Lower leg skin (tissue), 4 donors: ENCODE data around the gene PFDN6. TPM values are rescaled to one million over a fixed set of nuclear protein-coding genes. Genes with fewer than 3 reads are reported as not detected.
A peak's percentile ranks its signal among the peaks of the same experiment; 100 is the strongest.

Experiments
- DNase-seq, 2 donors: peaks; one replicate each; pipeline ENCODE4 v3.0.0-alpha.2; 2019; ENCODE audit warnings: low spot score in 2 of 2
- H3K4me3 ChIP-seq: fragments of 200-600 bp; sonication (generic); 2 replicates; pipeline ENCODE4 v1.5.1; 2017; ENCODE audit warnings: mild to moderate bottlenecking, low read depth; ENCODE audit not compliant: poor library complexity, severe bottlenecking
- POLR2A ChIP-seq, 2 donors: fragments of 450-650 bp; IDR thresholded peaks; one replicate each; pipeline ENCODE4 v1.6.1; 2016 to 2017; ENCODE audit warnings: antibody characterized with exemption in 2 of 2, mild to moderate bottlenecking in 1 of 2, moderate library complexity in 1 of 2
- WGBS, 2 donors: methylation state at CpG; one replicate each; pipeline ENCODE4 v1.1.5; 2018; 5-methylcytosine and 5-hydroxymethylcytosine counted together
- intact Hi-C: fragments of 100-400 bp; cut with DNase I; formaldehyde crosslinking; loops from one replicate; pipeline ENCODE4 v1.15.0; 2023; ENCODE audit warnings: low total_unique reads
- total RNA-seq, 4 donors: library from RNA; depleted of rRNA; stranded (reverse); fragments of >200 nt; gene quantifications; one replicate each; pipeline ENCODE4 v1.1.0, GENCODE V29; 2016
- TF ChIP-seq, protein P1 (sequence below), 3 donors: fragments of 450-650 bp; IDR thresholded peaks; one replicate each; pipeline ENCODE4 v1.5.1; 2016; ENCODE audit warnings: antibody characterized with exemption in 3 of 3, mild to moderate bottlenecking in 3 of 3, moderate library complexity in 2 of 3

Gene PFDN6
- total RNA-seq, 4 donors from 2014 or later = 22.6 to 36.3 (median 35.3) TPM

DNA sequence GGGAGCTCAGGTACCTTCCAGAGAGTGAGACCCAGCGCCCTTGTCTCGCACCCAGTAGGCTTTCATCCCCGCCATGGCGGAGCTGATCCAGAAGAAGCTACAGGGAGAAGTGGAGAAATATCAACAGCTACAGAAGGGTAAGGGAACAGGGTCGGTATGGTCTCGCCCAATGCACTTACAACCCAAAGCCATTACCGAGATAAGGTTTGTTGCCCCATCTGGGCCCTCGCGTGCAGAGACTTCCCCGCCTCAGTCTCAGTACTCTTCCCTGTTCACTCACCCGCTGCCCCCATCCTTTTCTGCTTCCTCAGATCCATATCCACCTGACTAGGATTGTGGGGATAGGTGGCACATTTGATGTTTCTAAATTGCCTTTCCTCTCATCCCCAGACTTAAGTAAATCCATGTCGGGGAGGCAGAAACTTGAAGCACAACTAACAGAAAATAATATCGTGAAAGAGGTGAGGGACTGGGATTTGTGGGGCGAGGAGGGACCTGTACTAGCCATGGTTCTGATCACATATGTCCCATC lies 449 bp downstream of the PFDN6 start:
- TF ChIP-seq POLR2A (IDR thresholded peaks at IDR 0.05) = no peak
- TF ChIP-seq, protein P1, sequence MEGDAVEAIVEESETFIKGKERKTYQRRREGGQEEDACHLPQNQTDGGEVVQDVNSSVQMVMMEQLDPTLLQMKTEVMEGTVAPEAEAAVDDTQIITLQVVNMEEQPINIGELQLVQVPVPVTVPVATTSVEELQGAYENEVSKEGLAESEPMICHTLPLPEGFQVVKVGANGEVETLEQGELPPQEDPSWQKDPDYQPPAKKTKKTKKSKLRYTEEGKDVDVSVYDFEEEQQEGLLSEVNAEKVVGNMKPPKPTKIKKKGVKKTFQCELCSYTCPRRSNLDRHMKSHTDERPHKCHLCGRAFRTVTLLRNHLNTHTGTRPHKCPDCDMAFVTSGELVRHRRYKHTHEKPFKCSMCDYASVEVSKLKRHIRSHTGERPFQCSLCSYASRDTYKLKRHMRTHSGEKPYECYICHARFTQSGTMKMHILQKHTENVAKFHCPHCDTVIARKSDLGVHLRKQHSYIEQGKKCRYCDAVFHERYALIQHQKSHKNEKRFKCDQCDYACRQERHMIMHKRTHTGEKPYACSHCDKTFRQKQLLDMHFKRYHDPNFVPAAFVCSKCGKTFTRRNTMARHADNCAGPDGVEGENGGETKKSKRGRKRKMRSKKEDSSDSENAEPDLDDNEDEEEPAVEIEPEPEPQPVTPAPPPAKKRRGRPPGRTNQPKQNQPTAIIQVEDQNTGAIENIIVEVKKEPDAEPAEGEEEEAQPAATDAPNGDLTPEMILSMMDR (IDR thresholded peaks at IDR 0.05) = no peak
- peak overlapping the region; percentile 56 for H3K4me3 ChIP-seq
- no peak for DNase-seq
- intact Hi-C loops = loop anchor here (5.0 kb wide), 1 partner anchor 873 kb away; no protein-coding TSS in a partner anchor
- WGBS, 2 donors = 3 to 5% methylated on average over 14 of the region's 14 CpGs

DNA sequence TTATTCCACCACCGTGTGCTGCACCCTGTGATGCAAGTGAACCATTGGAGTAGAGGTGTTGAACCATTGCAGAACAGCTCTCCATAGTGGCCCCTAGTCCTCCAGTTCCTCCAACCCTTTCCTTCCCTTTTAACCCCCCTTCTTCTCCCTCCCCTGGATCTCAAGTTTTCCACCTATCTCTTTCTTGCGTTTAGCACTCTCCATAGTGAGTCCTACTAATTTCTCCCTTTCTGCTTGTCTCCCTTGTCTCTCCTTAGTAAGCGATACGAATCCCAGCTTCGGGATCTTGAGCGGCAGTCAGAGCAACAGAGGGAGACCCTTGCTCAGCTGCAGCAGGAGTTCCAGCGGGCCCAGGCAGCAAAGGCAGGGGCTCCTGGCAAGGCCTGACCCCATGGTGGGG lies 1.1 kb downstream of the PFDN6 start:
- no peak overlapping the region for H3K4me3 ChIP-seq
- WGBS, 2 donors = 66 to 69% methylated on average over 7 of the region's 7 CpGs
- no peak for DNase-seq
- intact Hi-C loops = loop anchor here (5.0 kb wide), 1 partner anchor 873 kb away; no protein-coding TSS in a partner anchor
- TF ChIP-seq POLR2A (IDR thresholded peaks at IDR 0.05) = no peak
- TF ChIP-seq, protein P1 (IDR thresholded peaks at IDR 0.05) = no peak

DNA sequence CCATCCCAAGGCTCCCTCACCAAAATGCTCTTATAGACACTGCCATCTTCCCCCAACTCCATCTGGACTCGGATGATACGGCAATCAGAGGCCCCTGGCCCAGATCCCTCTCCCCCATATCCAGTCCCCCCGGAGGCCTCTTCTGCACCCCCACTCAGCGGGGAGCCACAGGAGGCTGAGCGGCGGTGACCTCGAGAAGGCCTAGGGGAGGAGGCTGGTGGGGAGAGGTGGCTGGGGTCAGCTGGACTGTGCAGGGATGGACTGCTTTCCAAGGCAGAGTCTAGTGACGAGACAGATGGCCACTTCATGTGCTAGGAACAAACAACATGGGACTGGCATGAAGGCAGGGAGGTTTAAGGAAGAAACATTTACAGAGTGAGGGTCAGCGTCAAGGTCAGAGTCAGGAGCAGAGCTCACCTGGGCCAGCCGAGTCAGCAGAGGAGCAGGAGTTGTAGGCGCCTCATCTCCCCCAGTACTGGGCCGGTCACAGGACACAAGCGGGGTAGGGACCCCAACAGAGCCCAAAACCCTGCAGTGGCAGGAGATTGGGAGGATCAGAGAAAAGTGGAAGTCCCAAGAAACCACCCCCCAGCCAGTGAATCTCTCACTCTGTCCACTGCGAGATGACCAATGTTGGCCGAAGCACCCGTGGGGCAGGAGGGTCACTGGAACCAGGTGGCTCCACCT lies 3.7 kb downstream of the PFDN6 start:
- DNase-seq = no peak
- 86% methylated on average over 16 of the region's 16 CpGs for WGBS, 2 donors
- TF ChIP-seq, protein P1 (IDR thresholded peaks at IDR 0.05) = no peak
- TF ChIP-seq POLR2A (IDR thresholded peaks at IDR 0.05) = no peak
- no peak overlapping the region for H3K4me3 ChIP-seq
- intact Hi-C loops = loop anchor here (5.0 kb wide), 1 partner anchor 876 kb away; no protein-coding TSS in a partner anchor

DNA sequence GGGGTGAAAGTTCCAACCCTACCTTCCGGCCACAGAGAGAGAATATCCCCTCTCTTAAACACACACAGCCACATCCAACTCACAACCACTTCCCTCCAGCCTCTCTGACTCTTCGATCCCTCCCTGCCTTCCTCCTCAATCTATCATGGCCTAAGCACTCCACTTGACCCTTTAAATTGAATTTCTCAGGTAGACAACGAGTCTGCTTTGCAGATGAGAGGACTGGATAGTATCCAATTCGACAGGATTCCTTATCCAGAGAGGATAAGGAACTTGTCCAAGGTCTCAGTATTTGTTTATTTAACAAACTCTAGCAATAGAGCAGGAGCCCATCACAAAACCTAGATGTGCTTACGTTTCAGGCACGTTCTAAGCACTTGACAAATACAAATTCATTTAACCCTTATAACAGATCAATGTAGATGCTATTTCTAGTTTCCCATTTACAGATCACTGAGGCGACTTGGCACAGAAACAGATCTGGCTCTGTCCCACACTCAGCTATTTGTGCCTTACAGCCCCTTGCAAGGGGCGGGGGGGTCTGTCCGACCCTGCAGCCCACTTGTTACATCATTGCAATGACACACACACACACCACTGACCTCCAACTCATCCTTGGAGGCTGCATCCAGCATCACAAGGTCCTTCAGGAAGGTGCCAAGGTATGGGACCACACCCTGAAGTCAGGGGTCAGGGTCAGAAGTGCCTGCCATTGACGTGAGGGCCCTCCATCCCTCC lies 4.9 kb downstream of the PFDN6 start:
- intact Hi-C loops = loop anchor here (5.0 kb wide), 1 partner anchor 877 kb away; no protein-coding TSS in a partner anchor
- DNase-seq = no peak
- no peak overlapping the region for H3K4me3 ChIP-seq
- WGBS, 2 donors = 68 to 69% methylated on average over 10 of the region's 10 CpGs
- TF ChIP-seq, protein P1 (IDR thresholded peaks at IDR 0.05) = no peak
- no peak for TF ChIP-seq POLR2A (IDR thresholded peaks at IDR 0.05)

DNA sequence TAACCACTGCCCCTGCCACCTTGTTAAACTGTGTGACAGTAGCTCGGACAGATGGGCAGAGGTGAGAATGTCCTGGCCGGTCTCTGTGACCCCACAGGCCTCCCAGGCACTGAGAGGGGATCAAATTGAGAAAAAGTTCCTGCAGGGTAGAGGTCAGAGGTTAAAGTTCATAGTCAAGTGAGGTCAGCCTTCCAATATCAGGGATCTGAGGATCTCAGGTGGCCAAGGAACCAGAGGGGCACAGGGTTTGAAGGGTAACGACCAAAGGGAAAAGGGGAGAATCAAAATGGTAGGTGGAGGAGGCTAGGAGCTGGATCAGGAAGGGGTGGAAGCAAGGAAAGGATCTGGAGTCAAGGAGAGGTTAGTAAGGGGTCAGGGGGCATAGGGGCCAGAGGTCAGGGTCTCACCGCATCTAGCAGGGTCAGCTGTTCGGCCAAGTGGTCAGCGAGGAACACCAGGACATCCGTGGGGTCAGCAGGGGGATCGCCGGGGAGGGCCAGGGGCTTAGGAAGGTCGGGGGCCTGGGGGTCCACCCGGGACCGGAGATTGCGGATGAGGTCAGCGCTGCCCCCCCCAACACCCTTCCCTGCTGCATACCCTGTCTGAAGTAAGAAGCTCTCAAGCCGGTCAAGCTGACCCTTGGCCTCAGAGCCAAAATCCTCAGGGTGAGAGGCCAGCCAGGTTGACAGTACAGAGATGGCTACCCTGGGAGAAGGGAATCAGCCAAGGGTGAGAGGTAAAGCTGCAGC lies 6.4 kb downstream of the PFDN6 start:
- no peak for TF ChIP-seq POLR2A (IDR thresholded peaks at IDR 0.05)
- TF ChIP-seq, protein P1 (IDR thresholded peaks at IDR 0.05) = no peak
- WGBS, 2 donors = 84 to 86% methylated on average over 15 of the region's 15 CpGs
- no peak for DNase-seq
- intact Hi-C loops = no loop called here
- no peak overlapping the region for H3K4me3 ChIP-seq
